H54 (cell line): ENCODE measurements around the gene SUPT5H.
"Not testable (repeated sequence)": the region's sequence is repeated elsewhere in the genome, so short reads cannot be mapped to it uniquely, and the experiment has no call there.

Source experiments
- DNase-seq: peaks from one replicate; pipeline ENCODE4 v3.0.0; 2011; ENCODE audit warnings: low spot score, mixed read lengths; ENCODE audit not compliant: insufficient read length
- FAIRE-seq: peaks from 3 replicates; lab custom pipeline; 2011; peaks lifted over from hg19 to GRCh38; lab: Jason Lieb, UNC
- POLR2A ChIP-seq: IDR thresholded peaks from 2 replicates; pipeline ENCODE4 v1.6.1; 2011; ENCODE audit warnings: low read depth, mild to moderate bottlenecking, low read length

Gene SUPT5H

DNA sequence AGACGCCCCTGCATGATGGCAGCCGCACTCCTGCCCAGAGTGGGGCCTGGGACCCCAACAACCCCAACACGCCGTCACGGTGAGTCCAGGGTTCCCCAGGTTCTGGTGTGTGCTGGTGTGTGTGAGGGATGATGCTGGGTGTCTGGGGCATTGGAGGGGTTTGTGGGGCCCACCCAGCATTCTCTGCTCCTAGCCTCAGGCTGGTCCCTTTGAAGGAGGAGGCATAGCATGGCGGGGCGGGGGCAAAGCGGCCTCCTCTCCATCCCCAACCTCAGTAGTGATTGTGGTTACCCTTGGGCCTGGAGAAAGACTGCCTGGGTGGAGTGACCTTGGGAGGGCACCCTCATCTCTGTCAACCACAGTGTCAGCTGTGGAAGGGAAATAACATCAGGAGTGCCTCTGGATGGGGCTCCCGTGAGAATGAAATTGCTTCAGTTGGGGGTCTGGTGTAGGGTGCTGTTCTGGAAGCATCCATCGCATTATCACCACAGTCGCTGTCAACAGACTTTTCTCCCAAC, 28.1 kb downstream of the SUPT5H start:
- DNase-seq, result no peak
- no peak for TF ChIP-seq POLR2A
- FAIRE-seq, result no peak

DNA sequence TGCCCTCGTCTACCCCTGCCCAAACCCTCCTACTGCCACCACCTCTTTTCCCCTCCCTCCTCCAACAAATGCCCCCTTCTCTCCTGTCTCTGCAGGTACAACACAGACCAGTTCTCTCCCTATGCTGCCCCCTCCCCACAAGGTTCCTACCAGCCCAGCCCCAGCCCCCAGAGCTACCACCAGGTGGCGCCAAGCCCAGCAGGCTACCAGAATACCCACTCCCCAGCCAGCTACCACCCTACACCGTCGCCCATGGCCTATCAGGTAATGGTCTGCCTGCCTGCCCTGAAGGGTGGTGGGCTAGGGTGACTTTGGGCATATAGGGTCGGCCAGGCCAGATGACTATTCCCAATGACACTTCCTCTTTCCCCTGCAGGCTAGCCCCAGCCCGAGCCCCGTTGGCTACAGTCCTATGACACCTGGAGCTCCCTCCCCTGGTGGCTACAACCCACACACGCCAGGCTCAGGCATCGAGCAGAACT, 28.8 kb downstream of the SUPT5H start:
- TF ChIP-seq POLR2A, result no peak
- FAIRE-seq (no peak), DNase-seq (no peak)

DNA sequence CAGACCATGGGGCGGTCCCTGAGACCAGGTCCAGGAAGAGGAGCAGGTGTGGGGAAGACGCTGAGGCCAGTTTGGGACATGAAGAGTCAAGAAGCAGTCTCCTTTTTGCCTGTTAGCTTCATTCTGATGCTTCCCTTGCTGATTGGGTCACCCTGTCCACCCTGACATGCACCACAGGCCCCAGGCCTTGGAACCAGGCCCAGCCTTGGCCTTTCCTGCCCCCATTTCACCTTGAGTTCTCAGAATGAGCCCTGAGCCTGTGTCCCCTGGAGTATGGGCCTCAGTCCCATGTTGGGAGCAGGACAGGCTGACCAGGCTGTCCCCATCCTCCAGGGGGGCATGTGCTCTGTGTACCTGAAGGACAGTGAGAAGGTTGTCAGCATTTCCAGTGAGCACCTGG, 30.4 kb downstream of the SUPT5H start:
- FAIRE-seq (no peak), DNase-seq (no peak)
- TF ChIP-seq POLR2A, result no peak

DNA sequence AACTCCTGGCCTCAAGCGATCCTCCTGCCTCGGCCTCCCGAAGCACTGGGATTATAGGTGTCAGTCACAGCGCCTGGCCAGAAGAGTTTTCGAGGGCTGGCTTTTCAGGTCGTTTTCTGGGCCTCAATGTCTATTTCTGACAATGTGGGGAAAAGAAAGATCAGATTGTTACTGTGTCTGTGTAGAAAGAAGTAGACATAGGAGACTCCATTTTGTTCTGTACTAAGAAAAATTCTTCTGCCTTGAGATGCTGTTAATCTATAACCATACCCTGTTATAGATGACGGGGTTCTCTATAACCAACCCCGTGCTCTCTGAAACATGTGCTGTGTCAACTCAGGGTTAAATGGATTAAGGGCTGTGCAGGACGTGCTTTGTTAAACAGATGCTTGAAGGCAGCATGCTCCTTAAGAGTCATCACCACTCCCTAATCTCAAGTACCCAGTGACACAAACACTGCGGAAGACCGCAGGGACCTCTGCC, 34.0 kb downstream of the SUPT5H start:
- not testable (repeated sequence) for FAIRE-seq, DNase-seq

DNA sequence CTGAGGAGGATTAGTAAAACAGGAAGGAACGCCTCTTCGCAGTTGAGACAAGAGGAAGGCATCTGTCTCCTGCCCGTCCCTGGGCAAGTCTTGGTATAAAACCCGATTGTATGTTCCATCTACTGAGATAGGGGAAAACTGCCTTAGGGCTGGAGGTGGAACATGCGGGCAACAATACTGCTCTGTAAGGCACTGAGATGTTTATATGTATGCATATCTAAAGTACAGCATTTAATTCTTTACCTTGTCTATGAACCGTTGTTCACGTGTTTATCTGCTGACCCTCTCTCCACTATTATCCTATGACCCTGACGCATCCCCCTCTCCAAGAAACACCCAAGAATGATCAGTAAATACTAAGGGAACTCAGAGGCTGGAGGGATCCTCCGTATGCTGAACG, 34.5 kb downstream of the SUPT5H start:
- FAIRE-seq (no peak), DNase-seq (no peak)
- TF ChIP-seq POLR2A, result no peak

DNA sequence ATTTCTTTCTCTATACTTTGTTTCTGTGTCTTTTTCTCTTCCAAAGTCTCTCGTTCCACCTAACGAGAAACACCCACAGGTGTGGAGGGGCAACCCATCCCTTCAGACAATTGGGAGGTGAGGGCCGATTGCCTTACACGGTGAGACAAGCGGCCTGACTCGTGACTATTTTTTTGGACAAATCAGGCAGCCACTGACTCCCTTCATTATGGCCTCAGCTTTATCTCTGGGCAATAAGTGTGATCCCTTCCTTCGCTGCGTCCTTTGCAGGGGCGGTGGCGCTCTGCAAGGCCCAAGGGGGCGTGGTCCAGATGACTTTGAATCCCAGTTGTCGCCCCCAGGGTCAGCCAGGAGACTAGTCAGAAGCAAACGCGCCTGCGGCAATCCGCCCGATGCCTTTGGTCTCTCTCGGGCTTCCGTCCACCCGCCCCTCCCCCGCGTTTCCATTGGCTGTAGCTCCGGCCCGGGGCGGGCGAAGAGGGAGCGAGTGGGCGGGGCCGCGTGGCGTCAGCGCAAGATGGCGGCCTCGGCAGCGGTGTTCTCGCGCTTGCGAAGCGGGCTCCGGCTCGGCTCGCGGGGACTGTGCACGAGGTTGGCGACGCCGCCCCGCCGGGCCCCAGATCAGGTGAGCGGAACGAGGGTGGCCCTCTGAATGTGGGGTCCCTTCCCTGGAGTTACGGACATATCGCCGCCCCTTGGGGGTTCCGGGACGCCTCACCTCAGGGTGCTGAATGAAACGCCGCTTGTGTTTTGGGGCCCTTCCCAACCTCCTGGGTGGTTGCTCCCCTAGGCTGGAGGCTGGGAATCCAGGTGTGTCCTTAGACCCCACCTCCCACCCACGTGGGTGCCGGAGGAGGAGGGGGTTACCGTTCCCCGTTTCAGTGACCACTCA, 35.2 kb downstream of the SUPT5H start, which contains the start of gene TIMM50:
TSS of gene TIMM50 (plus strand) at position 502 of the 892 bp plus-strand sequence. CDS start at position 518, 16 bp downstream.
- DNase-seq, result peak; percentile 96
- peak; percentile 79 for TF ChIP-seq POLR2A
- no peak for FAIRE-seq

DNA sequence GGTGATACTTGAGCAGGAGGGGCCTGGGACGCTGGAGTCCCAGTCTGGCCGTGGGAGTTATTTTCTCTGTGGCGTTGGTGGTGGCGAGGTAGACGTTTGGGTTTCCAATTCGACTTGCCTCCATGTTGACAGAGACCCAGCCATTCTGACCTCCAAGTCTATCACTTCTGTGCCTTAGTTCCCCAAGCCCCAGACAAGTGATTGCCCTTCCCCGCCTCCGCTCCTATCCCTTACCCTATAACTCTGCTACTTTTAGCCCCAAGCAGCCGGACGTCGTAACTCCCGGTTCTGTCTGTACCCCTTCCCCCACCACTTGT, 35.8 kb downstream of the SUPT5H start:
- no peak for TF ChIP-seq POLR2A
- no peak for DNase-seq
- no peak for FAIRE-seq

DNA sequence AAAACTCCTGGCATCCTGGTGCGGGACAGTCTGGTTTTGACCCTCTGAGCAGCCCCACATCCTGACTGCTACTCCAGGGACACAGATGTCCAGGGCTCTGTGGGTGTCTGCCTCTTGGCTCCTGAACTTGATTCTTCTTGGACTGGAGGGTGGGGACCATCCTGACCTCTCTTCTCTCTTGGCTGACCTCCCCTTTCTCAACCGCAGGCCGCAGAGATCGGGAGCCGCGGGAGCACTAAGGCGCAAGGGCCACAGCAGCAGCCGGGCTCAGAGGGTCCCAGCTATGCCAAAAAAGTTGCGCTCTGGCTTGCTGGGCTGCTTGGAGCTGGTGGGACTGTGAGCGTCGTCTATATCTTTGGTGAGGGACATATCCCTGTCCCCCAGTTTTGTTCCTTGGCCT, 36.3 kb downstream of the SUPT5H start:
- DNase-seq, result no peak
- TF ChIP-seq POLR2A, result no peak
- no peak for FAIRE-seq

DNA sequence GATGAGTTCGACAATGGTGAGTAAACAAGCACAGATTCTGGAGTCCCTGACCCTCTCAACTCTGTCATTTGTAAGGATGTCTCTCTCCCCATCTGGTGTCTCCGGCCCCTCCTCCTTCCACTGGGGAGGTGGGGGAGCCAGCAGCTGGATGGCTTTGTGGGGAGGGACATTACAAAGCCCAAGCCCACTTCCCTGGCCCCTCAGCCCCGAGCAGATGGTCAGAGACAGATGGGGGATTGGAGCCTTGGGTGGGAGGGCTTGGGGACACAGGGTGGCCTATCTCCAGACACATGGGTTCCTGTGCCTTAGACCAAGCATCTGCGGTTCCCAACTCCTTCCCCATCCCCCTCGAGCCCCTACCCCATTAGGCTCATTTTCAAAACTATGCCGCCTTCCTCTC, 37.8 kb downstream of the SUPT5H start:
- no peak for TF ChIP-seq POLR2A
- FAIRE-seq, result no peak
- DNase-seq, result no peak

DNA sequence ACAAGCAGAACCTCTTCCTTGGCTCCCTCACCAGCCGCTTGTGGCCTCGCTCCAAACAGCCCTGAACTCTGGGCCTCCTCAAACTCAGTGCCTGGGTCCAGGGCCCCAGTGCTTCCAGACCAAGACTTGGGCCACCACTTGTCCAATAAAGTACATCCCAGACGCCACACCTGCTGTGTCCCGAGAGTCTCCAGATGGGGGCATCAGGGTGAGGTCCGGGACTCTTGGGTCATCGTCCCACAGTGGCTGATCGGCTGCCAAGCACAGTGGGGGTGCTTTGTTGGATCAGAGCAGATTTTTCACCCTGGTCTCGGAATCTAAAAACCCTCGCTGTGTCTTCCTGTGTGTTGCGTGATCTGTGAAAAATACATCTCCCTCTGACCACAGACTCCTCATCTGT, 44.4 kb downstream of the SUPT5H start:
- TF ChIP-seq POLR2A, result no peak
- FAIRE-seq, result no peak
- DNase-seq, result no peak

DNA sequence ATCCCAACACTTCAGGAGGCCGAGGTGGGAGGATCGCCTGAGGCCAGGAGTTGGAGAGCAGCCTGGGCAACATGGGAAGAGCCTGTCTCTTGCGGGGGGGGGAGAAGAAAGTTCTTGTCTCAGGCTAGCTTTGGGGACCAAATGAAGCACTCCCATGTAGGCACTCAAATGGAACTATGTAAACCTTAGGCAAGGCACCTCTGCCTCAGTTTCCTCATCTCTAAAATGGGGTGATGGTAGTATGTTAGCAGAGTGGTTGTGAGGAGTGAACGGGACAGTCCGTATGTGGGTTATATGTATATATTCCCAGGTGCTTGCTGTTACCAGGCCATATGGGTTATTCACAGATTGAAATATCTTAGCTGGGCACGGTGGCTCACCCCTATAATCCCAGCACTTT, 46.8 kb downstream of the SUPT5H start:
- FAIRE-seq, result no peak
- TF ChIP-seq POLR2A, result no peak
- no peak for DNase-seq

DNA sequence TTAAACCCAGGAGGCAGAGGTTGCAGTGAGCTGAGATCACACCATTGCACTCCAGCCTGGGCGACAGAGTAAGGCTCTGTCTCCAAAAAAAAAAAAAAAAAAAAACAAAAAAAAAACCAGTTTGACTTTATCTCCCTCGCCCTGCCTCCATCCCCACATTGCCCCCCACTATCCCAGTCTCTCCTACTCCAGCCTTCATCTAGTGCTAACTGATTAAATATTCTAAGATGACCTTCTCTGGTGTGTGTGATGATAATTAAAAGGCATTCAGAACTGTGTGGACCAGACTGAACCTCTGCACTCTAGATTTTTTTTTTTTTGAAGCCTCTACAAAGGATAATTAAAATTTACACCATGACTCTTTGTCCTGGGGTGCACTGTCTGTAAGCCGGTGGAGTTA, 47.4 kb downstream of the SUPT5H start:
- TF ChIP-seq POLR2A, result no peak
- FAIRE-seq, result no peak

DNA sequence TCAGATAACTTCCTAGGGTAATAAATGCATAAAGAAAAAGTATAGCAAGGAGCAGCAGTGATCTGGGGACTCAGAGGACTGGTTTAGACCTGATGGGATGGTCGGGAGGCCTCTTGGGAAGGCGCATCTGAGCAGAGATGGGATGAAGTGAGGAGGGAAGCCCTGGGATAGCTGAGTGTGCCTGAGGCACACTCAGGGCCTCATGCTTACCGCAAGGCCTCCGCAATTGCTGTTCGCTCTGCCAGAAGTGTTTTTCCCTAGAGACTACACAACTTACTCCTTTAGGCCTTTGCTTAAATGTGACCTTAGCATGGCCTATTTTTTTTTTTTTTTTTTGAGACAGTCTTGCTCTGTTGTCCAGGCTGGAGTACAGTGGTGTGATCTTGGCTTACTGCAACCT, 49.3 kb downstream of the SUPT5H start:
- FAIRE-seq (no peak), DNase-seq (no peak)
- TF ChIP-seq POLR2A, result no peak

More for the DNA sequence above, 47.4 kb downstream of the SUPT5H start:
- DNase-seq, result no peak

DNA sequence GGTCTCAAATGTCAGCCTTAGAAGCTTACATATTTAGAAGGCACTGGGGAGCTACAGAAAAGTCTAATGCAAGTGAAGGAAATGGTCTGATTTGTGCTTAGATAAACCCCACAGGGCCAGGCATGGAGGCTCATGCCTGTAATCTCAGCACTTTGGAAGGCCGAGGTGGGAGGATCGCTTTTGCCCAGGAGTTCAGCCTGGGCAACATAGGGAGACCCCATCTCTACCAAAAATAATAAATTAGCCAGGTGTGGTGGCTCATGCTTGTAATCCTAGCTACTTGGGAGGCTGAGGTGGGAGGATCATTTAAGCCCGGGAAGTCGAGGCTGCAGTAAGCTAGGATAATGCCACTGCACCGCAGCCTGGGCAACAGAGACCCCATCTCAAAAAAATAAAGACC, 50.7 kb downstream of the SUPT5H start:
- no peak for FAIRE-seq
- DNase-seq, result no peak
- no peak for TF ChIP-seq POLR2A

DNA sequence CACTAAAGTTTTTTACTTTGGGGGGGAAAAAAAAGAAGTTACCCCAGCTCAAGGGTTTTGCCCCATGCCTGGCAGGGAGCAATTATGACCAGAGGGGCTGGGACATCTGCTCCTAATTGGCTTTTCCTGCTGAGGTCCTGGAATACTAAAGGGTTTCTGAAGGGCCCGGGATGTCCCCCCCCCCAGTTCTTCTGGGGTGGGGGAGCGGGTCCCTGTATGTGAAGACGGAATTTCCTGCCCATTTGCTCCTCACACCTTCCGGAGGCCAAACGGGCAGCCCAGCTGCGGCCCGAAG, 52.3 kb downstream of the SUPT5H start:
- DNase-seq, result no peak
- no peak for FAIRE-seq
- TF ChIP-seq POLR2A, result no peak
